GM12878 (cell line): ENCODE data around the gene SMKR1. TPM values are rescaled to one million over a fixed set of nuclear protein-coding genes. Genes with fewer than 3 reads are reported as not detected.

Experiments used
- ATAC-seq: fragments of 200-7000 bp; cut with Tn5 transposase; 3 replicates; pipeline ENCODE4 v1.9.1; 2020; ENCODE audit warnings: mild to moderate bottlenecking, moderate library complexity
- BruUV-seq: library from RNA; stranded (reverse); fragments of 400-500 nt; replicated peaks from 2 replicates; lab custom pipeline; 2021; lab: Mats Ljungman, UMichigan
- CTCF ChIA-PET: fragments of 300-600 bp; sonication (Branson Sonifier 250); formaldehyde crosslinking; extraction: SDS; loops from one replicate; lab custom pipeline; 2021; ENCODE audit warnings: inconsistent platforms; lab: Yijun Ruan, JAX
- POLR2A ChIA-PET: fragments of 350-600 bp; formaldehyde crosslinking; extraction: SDS; loops from one replicate; lab custom pipeline; 2021; ENCODE audit warnings: inconsistent platforms; lab: Charles Lee
- RAD21 ChIA-PET: fragments of 300-600 bp; sonication (Branson Sonifier 250); formaldehyde crosslinking; loops from one replicate; lab custom pipeline; 2023; ENCODE audit warnings: antibody characterized with exemption; ENCODE audit not compliant: unreplicated experiment; lab: Charles Lee
- SMC1A ChIA-PET: fragments of 300-600 bp; sonication (Branson Sonifier 250); formaldehyde crosslinking; loops from one replicate; lab custom pipeline; 2023; ENCODE audit not compliant: unreplicated experiment, uncharacterized antibody; lab: Charles Lee
- DNase-seq: peaks from one replicate; pipeline ENCODE4 v3.0.0-alpha.2; 2011; ENCODE audit warnings: low read depth, low spot score
- FAIRE-seq: peaks from 3 replicates; lab custom pipeline; 2011; peaks lifted over from hg19 to GRCh38; lab: Jason Lieb, UNC
- H2AFZ ChIP-seq: 2 replicates; pipeline ENCODE4 v1.6.0; 2011; ENCODE audit warnings: low read depth, low read length, control low read depth; ENCODE audit not compliant: control insufficient read depth
- H3K27ac ChIP-seq: 2 replicates; pipeline ENCODE4 v1.5.1; 2011; ENCODE audit warnings: control low read depth; ENCODE audit not compliant: control insufficient read depth, insufficient read depth
- H3K27me3 ChIP-seq, 2 experiments: replicated peaks in 1 of 2; 2 replicates each; pipeline versions ENCODE4 v1.6.0 to v1.6.1; 2011; ENCODE audit warnings: low read length in 1 of 2; ENCODE audit not compliant: control insufficient read depth in 2 of 2, insufficient read depth in 2 of 2
- H3K36me3 ChIP-seq, 2 experiments: 2 replicates each; pipeline ENCODE4 v1.5.1; 2011; ENCODE audit warnings: low read length in 1 of 2; ENCODE audit not compliant: control insufficient read depth in 2 of 2, insufficient read depth in 2 of 2
- H3K4me1 ChIP-seq: 2 replicates; pipeline ENCODE4 v1.6.1; 2011; ENCODE audit warnings: mild to moderate bottlenecking, low read length, moderate library complexity, mixed read lengths; ENCODE audit not compliant: control insufficient read depth, insufficient read depth
- H3K4me2 ChIP-seq: 2 replicates; pipeline ENCODE4 v1.6.0; 2011; ENCODE audit warnings: control low read depth; ENCODE audit not compliant: control insufficient read depth, insufficient read depth
- H3K4me3 ChIP-seq: fragments of 200-600 bp; sonication (generic); 2 replicates; pipeline ENCODE4 v1.5.1; 2016
- H3K79me2 ChIP-seq: 2 replicates; pipeline ENCODE4 v1.6.0; 2011; ENCODE audit warnings: low read length; ENCODE audit not compliant: control insufficient read depth, insufficient read depth
- H3K9ac ChIP-seq: 2 replicates; pipeline ENCODE4 v1.8.0; 2011; ENCODE audit warnings: low read length, control low read depth, mixed read lengths; ENCODE audit not compliant: control insufficient read depth, insufficient read depth
- H3K9me3 ChIP-seq: replicated peaks from 3 replicates; pipeline ENCODE4 v1.5.1; 2011; ENCODE audit warnings: mild to moderate bottlenecking, low read length; ENCODE audit not compliant: control insufficient read depth, insufficient read depth
- H4K20me1 ChIP-seq: 2 replicates; pipeline ENCODE4 v1.6.0; 2011; ENCODE audit not compliant: control insufficient read depth, insufficient read depth
- CBFB ChIP-seq: IDR thresholded peaks from 2 replicates; pipeline ENCODE4 v1.6.1; 2016; ENCODE audit warnings: antibody characterized with exemption, low read depth
- DPF2 ChIP-seq: fragments of 450-650 bp; IDR thresholded peaks from 2 replicates; pipeline ENCODE4 v1.6.1; 2017; ENCODE audit warnings: mild to moderate bottlenecking
- E4F1 ChIP-seq: fragments of 450-650 bp; IDR thresholded peaks from 2 replicates; pipeline ENCODE4 v1.6.1; 2018; ENCODE audit warnings: borderline replicate concordance, mild to moderate bottlenecking; ENCODE audit not compliant: partially characterized antibody
- IKZF1 ChIP-seq: fragments of 450-650 bp; conservative IDR thresholded peaks from 2 replicates; pipeline ENCODE4 v1.6.1; 2017; ENCODE audit warnings: antibody characterized with exemption, mild to moderate bottlenecking
- KAT2A ChIP-seq: conservative IDR thresholded peaks from 2 replicates; pipeline ENCODE4 v1.6.1; 2011; ENCODE audit warnings: low read depth, low read length; ENCODE audit not compliant: control insufficient read depth
- LARP7 ChIP-seq: fragments of 450-650 bp; IDR thresholded peaks from 2 replicates; pipeline ENCODE4 v1.6.1; 2017; ENCODE audit warnings: mild to moderate bottlenecking
- MTA2 ChIP-seq: fragments of 450-650 bp; IDR thresholded peaks from 2 replicates; pipeline ENCODE4 v1.6.1; 2016; ENCODE audit warnings: low read depth, mild to moderate bottlenecking, moderate library complexity
- NR2C1 ChIP-seq: fragments of 450-650 bp; IDR thresholded peaks from 2 replicates; pipeline ENCODE4 v1.6.1; 2017; ENCODE audit warnings: antibody characterized with exemption, mild to moderate bottlenecking, moderate library complexity
- NR2C2 ChIP-seq: IDR thresholded peaks from 2 replicates; pipeline ENCODE4 v1.6.1; 2011; ENCODE audit warnings: borderline replicate concordance, low read depth; ENCODE audit not compliant: control insufficient read depth, insufficient read length
- POU2F2 ChIP-seq: IDR thresholded peaks from 3 replicates; pipeline ENCODE4 v1.6.1; 2011; ENCODE audit warnings: low read depth, mild to moderate bottlenecking, low read length, borderline replicate concordance
- RB1 ChIP-seq: fragments of 450-650 bp; formaldehyde crosslinking; IDR thresholded peaks from 2 replicates; pipeline ENCODE4 v1.6.1; 2017; ENCODE audit warnings: mild to moderate bottlenecking, borderline replicate concordance
- SIN3A ChIP-seq: IDR thresholded peaks from 2 replicates; pipeline ENCODE4 v1.6.1; 2012; ENCODE audit warnings: low read depth, low read length, improper control_type of control experiment
- SUPT20H ChIP-seq: IDR thresholded peaks from 2 replicates; pipeline ENCODE4 v1.6.1; 2011; ENCODE audit warnings: low read depth, mild to moderate bottlenecking, low read length, moderate library complexity, borderline replicate concordance; ENCODE audit not compliant: control insufficient read depth
- WGBS: methylation state at CpG from one replicate; pipeline ENCODE4 v1.1.6; 2016; ENCODE audit warnings: low lambda C conversion rate; ENCODE audit not compliant: insufficient replicate concordance, insufficient coverage; ENCODE audit errors: missing lambda C conversion rate; 5-methylcytosine and 5-hydroxymethylcytosine counted together
- in situ Hi-C: fragments of 300-500 bp; cut with MboI; formaldehyde crosslinking; loops from 9 replicates; pipeline ENCODE4 v1.14.3; 2018; ENCODE audit warnings: mixed read lengths
- intact Hi-C: fragments of 100-400 bp; cut with micrococcal nuclease; formaldehyde crosslinking; loops from one replicate; pipeline ENCODE4 v1.14.2; 2022; ENCODE audit not compliant: unreplicated experiment
- polyA plus RNA-seq, 11 experiments: library from polyadenylated mRNA; depleted of rRNA in 4 of 11; unstranded in 6 of 11; stranded (reverse) in 5 of 11; fragments of >200 nt; fragmentation: Nextera tagmentation in 4 of 11; fragmentation: Illumina TruSeq in 1 of 11; extraction: Ambion mirVana in 4 of 11; extraction: Trizol in 1 of 11; gene quantifications; 1 replicate in 1 of 11; 2 replicates in 10 of 11; pipeline versions ENCODE4 v1.2.1 to v1.2.3, GENCODE V29; 2011 to 2016; ENCODE audit warnings: inconsistent platforms in 2 of 11, missing spikeins in 2 of 11, low read depth in 1 of 11
- total RNA-seq, 4 experiments: library from RNA; depleted of rRNA in 3 of 4; stranded (reverse); fragments of >200 nt in 3 of 4; fragmentation: Illumina TruSeq in 1 of 4; extraction: Trizol in 1 of 4; gene quantifications; 2 replicates each; pipeline versions ENCODE4 v1.2.1 to v1.2.3, GENCODE V29; 2013 to 2021

Gene SMKR1
- total and polyA plus RNA-seq, 10 of the 15 experiments (the other 5 are each of a cell fraction or from before 2014, with no cell fraction given): 0.37 to 2.6 (median 0.83) TPM

- no peak for TF ChIP-seq E4F1
These were observed 19.6 kb upstream of the SMKR1 start (continued) for GRCh38 chr7:129482781-129483180.

- Histone ChIP-seq H3K9ac (no peak overlapping the region), H3K36me3 (no peaks in the 10 kb centered on the region), H3K79me2 (no peaks in the 10 kb centered on the region), H3K4me1 (peaks cover 4% of the 10 kb centered on the region; the same call in 1 of the 2 replicates), H3K4me3 (no peak overlapping the region), H3K9me3 (no peaks in the 10 kb centered on the region), H2AFZ (no peak overlapping the region), H3K27me3 (no peaks in the 10 kb centered on the region), H3K4me2 (no peak overlapping the region), H4K20me1 (no peaks in the 10 kb centered on the region), H3K27ac (no peak overlapping the region)
- DNase-seq (no peak), FAIRE-seq (no peak), ATAC-seq (no peak)
- RAD21 ChIA-PET: no interaction called here
- POLR2A ChIA-PET: no interaction called here
- CTCF ChIA-PET: no interaction called here
- 86% methylated on average over 3 of the region's 3 CpGs for WGBS
- SMC1A ChIA-PET: interaction anchor here (0.9 kb wide), 1 partner anchor 19 kb away, joined by 4 read pairs; no protein-coding TSS in a partner anchor
- BruUV-seq: no TSS peak
- intact Hi-C loops: no loop called here
- in situ Hi-C loops: no loop called here
- TF ChIP-seq NR2C1 (no peak), IKZF1 (no peak), MTA2 (no peak), KAT2A (no peak), SUPT20H (no peak), RB1 (no peak), DPF2 (no peak), SIN3A (no peak), CBFB (no peak), POU2F2 (no peak), LARP7 (no peak), NR2C2 (no peak)
These were observed 12.8 kb upstream of the SMKR1 start for GRCh38 chr7:129489491-129489890.
